Body of pancreas (tissue), 4 donors: ENCODE results near the gene PLPPR1.

Experiments
- POLR2A ChIP-seq, 3 donors: fragments of 450-650 bp; IDR thresholded peaks; one replicate each; pipeline ENCODE4 v1.6.1; 2016; ENCODE audit warnings: antibody characterized with exemption in 3 of 3, mild to moderate bottlenecking in 2 of 3
- TF ChIP-seq, protein P1 (sequence below), 7 experiments: fragments of 450-650 bp in 4 of 7; fragments of 200-600 bp in 3 of 7; sonication (generic) in 3 of 7; IDR thresholded peaks; one replicate each; pipeline ENCODE4 v1.5.1; 2016 to 2019; ENCODE audit warnings: antibody characterized with exemption in 7 of 7

DNA sequence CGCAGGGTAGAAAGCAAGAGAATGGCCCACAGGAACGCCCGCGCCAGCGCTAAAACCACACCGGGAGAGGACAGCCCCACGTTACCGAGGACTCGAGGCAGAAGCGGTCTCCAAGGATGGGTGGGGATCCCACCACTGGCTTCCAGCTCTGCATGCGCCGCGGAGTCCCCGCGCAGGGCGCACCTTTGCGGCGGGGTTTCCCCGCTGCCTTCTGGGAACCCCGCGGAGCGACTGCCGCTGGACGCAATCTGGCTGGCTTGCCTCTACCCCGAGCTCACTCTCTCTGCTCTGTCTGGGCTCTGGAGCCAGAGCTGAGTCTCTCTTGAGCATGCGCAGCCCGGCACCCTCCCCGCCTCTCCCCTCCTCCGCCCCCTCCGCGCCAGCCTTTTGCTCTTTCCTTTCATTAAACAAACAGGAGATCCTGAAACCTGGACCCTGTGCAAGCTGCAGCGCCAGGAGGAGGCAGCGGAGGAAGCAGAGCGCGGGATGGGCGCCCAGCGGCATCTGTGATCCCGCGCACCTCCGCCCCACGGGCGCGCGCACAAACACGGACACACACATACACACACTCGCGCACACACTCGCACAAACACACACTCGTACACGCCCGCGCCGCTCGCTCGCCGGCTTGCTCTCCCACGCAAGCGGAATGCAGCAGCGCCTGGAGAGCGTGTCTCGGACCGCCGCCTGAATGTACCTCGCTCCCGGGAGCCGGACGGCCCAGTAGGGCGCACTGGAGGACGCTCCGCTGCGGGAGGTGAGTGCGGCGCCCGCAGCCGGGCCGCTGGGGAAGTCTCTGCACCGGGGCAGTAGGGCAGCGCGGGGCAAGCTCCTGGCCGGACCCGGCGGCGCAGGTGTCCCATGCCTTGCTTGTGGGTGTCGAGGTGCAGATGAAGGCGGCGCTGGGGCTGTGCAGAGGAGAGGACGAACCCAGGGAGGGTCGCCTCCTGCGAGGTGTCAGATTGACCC lies at the start of gene PLPPR1:
- TF ChIP-seq POLR2A (IDR thresholded peaks at IDR 0.05), result peak in 2 of 3 donors; percentile 25
- TF ChIP-seq, protein P1, sequence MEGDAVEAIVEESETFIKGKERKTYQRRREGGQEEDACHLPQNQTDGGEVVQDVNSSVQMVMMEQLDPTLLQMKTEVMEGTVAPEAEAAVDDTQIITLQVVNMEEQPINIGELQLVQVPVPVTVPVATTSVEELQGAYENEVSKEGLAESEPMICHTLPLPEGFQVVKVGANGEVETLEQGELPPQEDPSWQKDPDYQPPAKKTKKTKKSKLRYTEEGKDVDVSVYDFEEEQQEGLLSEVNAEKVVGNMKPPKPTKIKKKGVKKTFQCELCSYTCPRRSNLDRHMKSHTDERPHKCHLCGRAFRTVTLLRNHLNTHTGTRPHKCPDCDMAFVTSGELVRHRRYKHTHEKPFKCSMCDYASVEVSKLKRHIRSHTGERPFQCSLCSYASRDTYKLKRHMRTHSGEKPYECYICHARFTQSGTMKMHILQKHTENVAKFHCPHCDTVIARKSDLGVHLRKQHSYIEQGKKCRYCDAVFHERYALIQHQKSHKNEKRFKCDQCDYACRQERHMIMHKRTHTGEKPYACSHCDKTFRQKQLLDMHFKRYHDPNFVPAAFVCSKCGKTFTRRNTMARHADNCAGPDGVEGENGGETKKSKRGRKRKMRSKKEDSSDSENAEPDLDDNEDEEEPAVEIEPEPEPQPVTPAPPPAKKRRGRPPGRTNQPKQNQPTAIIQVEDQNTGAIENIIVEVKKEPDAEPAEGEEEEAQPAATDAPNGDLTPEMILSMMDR (IDR thresholded peaks at IDR 0.05), result no peak
